Measurements from ENCODE around the gene GNA15.

DNA sequence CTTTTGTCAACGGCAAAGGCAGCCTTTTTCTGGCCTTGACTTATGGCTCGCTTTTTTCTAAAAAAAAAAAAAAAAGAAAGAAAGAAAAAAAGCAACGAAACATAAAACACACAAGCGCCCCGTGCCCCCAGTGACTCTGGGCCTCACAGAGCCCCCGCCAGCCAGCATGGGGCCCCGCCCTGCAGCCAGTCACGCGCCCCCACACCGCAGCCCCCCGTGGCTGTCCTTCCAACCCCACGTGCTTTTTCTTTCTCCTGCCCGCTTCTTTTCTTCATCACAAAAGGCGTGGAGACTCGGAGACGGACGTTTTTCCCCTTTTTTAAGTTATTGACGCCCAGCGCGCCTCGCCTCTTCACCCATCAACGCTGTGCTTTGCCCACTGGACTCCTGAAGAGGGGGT is 14.4 kb upstream of the GNA15 start:
- TF ChIP-seq POLR2A (IDR thresholded peaks at IDR 0.05) (no peak), POLR2AphosphoS5 (IDR thresholded peaks at IDR 0.05) (no peak)
- TF ChIP-seq, protein P1, sequence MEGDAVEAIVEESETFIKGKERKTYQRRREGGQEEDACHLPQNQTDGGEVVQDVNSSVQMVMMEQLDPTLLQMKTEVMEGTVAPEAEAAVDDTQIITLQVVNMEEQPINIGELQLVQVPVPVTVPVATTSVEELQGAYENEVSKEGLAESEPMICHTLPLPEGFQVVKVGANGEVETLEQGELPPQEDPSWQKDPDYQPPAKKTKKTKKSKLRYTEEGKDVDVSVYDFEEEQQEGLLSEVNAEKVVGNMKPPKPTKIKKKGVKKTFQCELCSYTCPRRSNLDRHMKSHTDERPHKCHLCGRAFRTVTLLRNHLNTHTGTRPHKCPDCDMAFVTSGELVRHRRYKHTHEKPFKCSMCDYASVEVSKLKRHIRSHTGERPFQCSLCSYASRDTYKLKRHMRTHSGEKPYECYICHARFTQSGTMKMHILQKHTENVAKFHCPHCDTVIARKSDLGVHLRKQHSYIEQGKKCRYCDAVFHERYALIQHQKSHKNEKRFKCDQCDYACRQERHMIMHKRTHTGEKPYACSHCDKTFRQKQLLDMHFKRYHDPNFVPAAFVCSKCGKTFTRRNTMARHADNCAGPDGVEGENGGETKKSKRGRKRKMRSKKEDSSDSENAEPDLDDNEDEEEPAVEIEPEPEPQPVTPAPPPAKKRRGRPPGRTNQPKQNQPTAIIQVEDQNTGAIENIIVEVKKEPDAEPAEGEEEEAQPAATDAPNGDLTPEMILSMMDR (IDR thresholded peaks at IDR 0.05) = no peak

Data from breast epithelium (tissue), 3 donors.